Transverse colon (tissue), 4 donors: ENCODE data around the gene CCDC73.

ENCODE experiments used
- CTCF ChIP-seq, 5 experiments: fragments of 200-600 bp in 3 of 5; fragments of 450-650 bp in 2 of 5; sonication (generic) in 3 of 5; IDR thresholded peaks; 1 replicate in 2 of 5; 2 replicates in 3 of 5; pipeline ENCODE4 v1.5.1; 2016 to 2017; ENCODE audit warnings: antibody characterized with exemption in 5 of 5, inconsistent platforms in 3 of 5, mild to moderate bottlenecking in 2 of 5, moderate library complexity in 1 of 5
- EP300 ChIP-seq: sonication (generic); formaldehyde crosslinking; IDR thresholded peaks from one replicate; pipeline ENCODE4 v1.6.1; 2017; ENCODE audit warnings: antibody characterized with exemption, low read depth
- POLR2AphosphoS5 ChIP-seq, 3 donors: sonication (generic); formaldehyde crosslinking; IDR thresholded peaks; one replicate each; pipeline ENCODE4 v1.6.1; 2016; ENCODE audit warnings: antibody characterized with exemption in 3 of 3

GRCh38 chr11:32839308-32839707 is 44.8 kb upstream of the CCDC73 start:
- TF ChIP-seq CTCF (IDR thresholded peaks at IDR 0.05) (no peak), EP300 (no peak), POLR2AphosphoS5 (IDR thresholded peaks at IDR 0.05) (no peak)
